Calu3 (cell line): ENCODE measurements around the gene MARCHF6. TPM values are rescaled to one million over a fixed set of nuclear protein-coding genes. Genes with fewer than 3 reads are reported as not detected.

Experiments
- BruUV-seq: library from RNA; stranded (reverse); fragments of 400-500 nt; replicated peaks from 2 replicates; lab custom pipeline; 2021; lab: Mats Ljungman, UMichigan
- CTCF ChIA-PET: fragments of 300-600 bp; sonication (Branson Sonifier 250); formaldehyde crosslinking; loops from one replicate; lab custom pipeline; 2022; ENCODE audit warnings: antibody characterized with exemption; lab: Charles Lee
- DNase-seq: peaks from one replicate; pipeline ENCODE4 v3.0.0; 2022
- H3K27ac Mint-ChIP-seq: one replicate; pipeline ENCODE4 v1.8.0; 2022; ENCODE audit warnings: mixed read lengths; ENCODE audit not compliant: unreplicated experiment
- H3K27me3 Mint-ChIP-seq: one replicate; pipeline ENCODE4 v1.8.0; 2022; ENCODE audit warnings: mixed read lengths; ENCODE audit not compliant: unreplicated experiment
- H3K36me3 Mint-ChIP-seq: one replicate; pipeline ENCODE4 v1.8.0; 2022; ENCODE audit warnings: mild to moderate bottlenecking, moderate library complexity, mixed read lengths; ENCODE audit not compliant: insufficient read depth, unreplicated experiment
- H3K4me1 Mint-ChIP-seq: one replicate; pipeline ENCODE4 v1.8.0; 2022; ENCODE audit warnings: mild to moderate bottlenecking, low read depth, mixed read lengths; ENCODE audit not compliant: unreplicated experiment
- H3K4me3 Mint-ChIP-seq: one replicate; pipeline ENCODE4 v1.8.0; 2022; ENCODE audit warnings: mild to moderate bottlenecking, low read depth, moderate library complexity, mixed read lengths; ENCODE audit not compliant: unreplicated experiment
- H3K9me3 Mint-ChIP-seq: one replicate; pipeline ENCODE4 v1.8.0; 2022; ENCODE audit warnings: low read depth, mixed read lengths; ENCODE audit not compliant: unreplicated experiment
- CTCF ChIP-seq: fragments of 200-600 bp; IDR thresholded peaks from one replicate; pipeline ENCODE4 v1.8.0; 2022; ENCODE audit warnings: antibody characterized with exemption; ENCODE audit not compliant: unreplicated experiment
- intact Hi-C: fragments of 100-400 bp; cut with micrococcal nuclease; formaldehyde crosslinking; loops from one replicate; pipeline ENCODE4 v1.10.0; 2022; ENCODE audit not compliant: unreplicated experiment
- total RNA-seq: library from RNA; stranded (reverse); gene quantifications from 2 replicates; pipeline ENCODE4 v1.2.3, GENCODE V29; 2022

MARCHF6 gene
- total RNA-seq, 1 experiment from 2014 or later = 160 TPM

GRCh38 chr5:10319202-10319851 lies 34.2 kb upstream of the MARCHF6 start:
- DNase-seq = no peak
- H3K27me3 Mint-ChIP-seq = no peaks in the 10 kb centered on the region
- BruUV-seq = no TSS peak
- no peak for TF ChIP-seq CTCF
- no peaks in the 10 kb centered on the region for H3K9me3 Mint-ChIP-seq
- no peak overlapping the region for H3K4me3 Mint-ChIP-seq
- no peak overlapping the region for H3K27ac Mint-ChIP-seq
- H3K4me1 Mint-ChIP-seq = no peaks in the 10 kb centered on the region
- H3K36me3 Mint-ChIP-seq = no peaks in the 10 kb centered on the region
- intact Hi-C loops = no loop called here
- CTCF ChIA-PET = no interaction called here

- Mint-ChIP-seq H3K4me3 (no peak overlapping the region), H3K27me3 (no peaks in the 10 kb centered on the region), H3K27ac (no peak overlapping the region), H3K9me3 (no peaks in the 10 kb centered on the region), H3K36me3 (no peaks in the 10 kb centered on the region), H3K4me1 (no peaks in the 10 kb centered on the region)
- DNase-seq = no peak
- CTCF ChIA-PET = no interaction called here
- BruUV-seq = no TSS peak
- TF ChIP-seq CTCF = no peak
- intact Hi-C loops = no loop called here
Measured at GRCh38 chr5:10320793-10321192, 32.7 kb upstream of the MARCHF6 start.

GRCh38 chr5:10321882-10322281 lies 31.6 kb upstream of the MARCHF6 start:
- BruUV-seq = no TSS peak

GRCh38 chr5:10323588-10324488 lies 29.7 kb upstream of the MARCHF6 start:
- no TSS peak for BruUV-seq
- Mint-ChIP-seq H3K27ac (no peak overlapping the region), H3K36me3 (no peaks in the 10 kb centered on the region), H3K4me3 (no peak overlapping the region), H3K27me3 (no peaks in the 10 kb centered on the region), H3K4me1 (no peaks in the 10 kb centered on the region), H3K9me3 (no peaks in the 10 kb centered on the region)
- CTCF ChIA-PET = no interaction called here
- no peak for DNase-seq
- intact Hi-C loops = no loop called here
- TF ChIP-seq CTCF = no peak

More at GRCh38 chr5:10321882-10322281, 31.6 kb upstream of the MARCHF6 start:
- no peak for TF ChIP-seq CTCF
- no peaks in the 10 kb centered on the region for H3K27me3 Mint-ChIP-seq
- H3K36me3 Mint-ChIP-seq = no peaks in the 10 kb centered on the region
- DNase-seq = no peak
- H3K27ac Mint-ChIP-seq = no peak overlapping the region
- H3K4me1 Mint-ChIP-seq = no peaks in the 10 kb centered on the region
- intact Hi-C loops = no loop called here
- CTCF ChIA-PET = no interaction called here
- H3K4me3 Mint-ChIP-seq = no peak overlapping the region
- H3K9me3 Mint-ChIP-seq = no peaks in the 10 kb centered on the region
